MCF 10A (cell line): ENCODE measurements around the gene SHROOM3. TPM values are rescaled to one million over a fixed set of nuclear protein-coding genes. Genes with fewer than 3 reads are reported as not detected.

Experiments
- BruUV-seq: library from RNA; stranded (reverse); fragments of 400-500 nt; replicated peaks from 2 replicates; lab custom pipeline; 2021; lab: Mats Ljungman, UMichigan
- CTCF ChIA-PET: fragments of 300-600 bp; sonication (Branson Sonifier 250); formaldehyde crosslinking; extraction: SDS; loops from one replicate; lab custom pipeline; 2021; ENCODE audit warnings: antibody characterized with exemption, inconsistent platforms; lab: Yijun Ruan, JAX
- POLR2A ChIA-PET: fragments of 300-600, 350-650 bp; sonication (Branson Sonifier 250); formaldehyde crosslinking; extraction: SDS; loops from one replicate; lab custom pipeline; 2020; ENCODE audit warnings: antibody characterized with exemption, inconsistent platforms; lab: Yijun Ruan, JAX
- DNase-seq: peaks from one replicate; pipeline ENCODE4 v3.0.0-alpha.2; 2018; ENCODE audit not compliant: unreplicated experiment
- H3K27ac Mint-ChIP-seq: one replicate; pipeline ENCODE4 v1.8.0; 2022; ENCODE audit warnings: mild to moderate bottlenecking, low read depth, mixed read lengths; ENCODE audit not compliant: unreplicated experiment
- H3K27me3 Mint-ChIP-seq: one replicate; pipeline ENCODE4 v1.8.0; 2022; ENCODE audit warnings: mixed read lengths; ENCODE audit not compliant: insufficient read depth, unreplicated experiment
- H3K36me3 Mint-ChIP-seq: one replicate; pipeline ENCODE4 v1.8.0; 2022; ENCODE audit warnings: mild to moderate bottlenecking, moderate library complexity, mixed read lengths; ENCODE audit not compliant: insufficient read depth, unreplicated experiment
- H3K4me1 Mint-ChIP-seq: one replicate; pipeline ENCODE4 v1.8.0; 2022; ENCODE audit warnings: mixed read lengths; ENCODE audit not compliant: insufficient read depth, unreplicated experiment
- H3K4me3 Mint-ChIP-seq: one replicate; pipeline ENCODE4 v1.8.0; 2022; ENCODE audit warnings: mild to moderate bottlenecking, moderate library complexity, mixed read lengths; ENCODE audit not compliant: unreplicated experiment
- H3K9me3 Mint-ChIP-seq: one replicate; pipeline ENCODE4 v1.8.0; 2022; ENCODE audit warnings: mixed read lengths; ENCODE audit not compliant: unreplicated experiment
- intact Hi-C: fragments of 100-400 bp; cut with micrococcal nuclease; formaldehyde crosslinking; loops from 2 replicates; pipeline ENCODE4 v1.14.1; 2022
- total RNA-seq: library from RNA; stranded (reverse); gene quantifications from 2 replicates; pipeline ENCODE4 v1.2.3, GENCODE V29; 2022
- TF ChIP-seq, protein P1 (sequence below): fragments of 200-600 bp; IDR thresholded peaks from one replicate; pipeline ENCODE4 v1.8.0; 2022; ENCODE audit warnings: antibody characterized with exemption, mild to moderate bottlenecking; ENCODE audit not compliant: unreplicated experiment

SHROOM3 gene
- total RNA-seq, 1 experiment from 2014 or later, result 20.7 TPM

DNA sequence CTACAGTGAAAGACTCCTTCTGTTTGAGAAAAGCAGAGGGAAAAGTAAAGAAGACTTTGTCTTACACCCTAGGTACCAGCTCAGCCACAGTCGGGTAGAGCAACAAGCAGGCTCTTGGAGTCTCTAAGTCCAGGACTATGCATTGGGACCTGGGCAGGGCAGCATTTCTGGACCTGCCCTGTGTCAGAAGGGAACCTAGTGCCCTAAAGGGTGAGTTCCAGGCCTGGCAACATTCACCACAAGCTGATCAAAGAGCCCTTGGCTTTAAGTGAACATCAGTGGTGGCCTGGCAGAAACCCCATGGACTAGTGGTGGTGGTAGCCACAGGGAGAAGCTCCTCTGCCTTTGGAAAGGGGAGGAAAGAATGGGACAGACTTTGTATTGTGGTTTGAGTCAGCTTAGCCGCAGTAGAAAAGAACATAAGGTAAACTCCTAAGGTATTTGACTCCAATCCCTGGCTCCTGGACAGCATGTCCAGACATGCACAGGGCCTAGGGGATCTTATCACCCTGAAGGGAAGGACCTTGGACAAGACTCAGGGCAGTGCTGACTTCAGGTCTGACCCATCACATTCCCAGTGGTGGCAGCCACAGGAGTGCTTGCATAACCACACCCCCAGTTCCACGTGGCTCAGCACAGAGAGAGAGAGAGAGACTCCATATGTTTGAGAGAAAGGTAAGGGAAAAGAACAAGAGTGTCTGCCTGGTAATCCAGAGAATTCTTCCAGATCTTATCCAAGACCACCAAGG, 46.7 kb upstream of the SHROOM3 start:
- Mint-ChIP-seq H3K9me3 (peaks cover 53% of the 10 kb centered on the region), H3K4me3 (no peak overlapping the region), H3K4me1 (peaks cover 14% of the 10 kb centered on the region), H3K27ac (peak overlapping the region; percentile 95), H3K27me3 (no peaks in the 10 kb centered on the region), H3K36me3 (no peaks in the 10 kb centered on the region)
- intact Hi-C loops, result no loop called here
- TF ChIP-seq, protein P1, sequence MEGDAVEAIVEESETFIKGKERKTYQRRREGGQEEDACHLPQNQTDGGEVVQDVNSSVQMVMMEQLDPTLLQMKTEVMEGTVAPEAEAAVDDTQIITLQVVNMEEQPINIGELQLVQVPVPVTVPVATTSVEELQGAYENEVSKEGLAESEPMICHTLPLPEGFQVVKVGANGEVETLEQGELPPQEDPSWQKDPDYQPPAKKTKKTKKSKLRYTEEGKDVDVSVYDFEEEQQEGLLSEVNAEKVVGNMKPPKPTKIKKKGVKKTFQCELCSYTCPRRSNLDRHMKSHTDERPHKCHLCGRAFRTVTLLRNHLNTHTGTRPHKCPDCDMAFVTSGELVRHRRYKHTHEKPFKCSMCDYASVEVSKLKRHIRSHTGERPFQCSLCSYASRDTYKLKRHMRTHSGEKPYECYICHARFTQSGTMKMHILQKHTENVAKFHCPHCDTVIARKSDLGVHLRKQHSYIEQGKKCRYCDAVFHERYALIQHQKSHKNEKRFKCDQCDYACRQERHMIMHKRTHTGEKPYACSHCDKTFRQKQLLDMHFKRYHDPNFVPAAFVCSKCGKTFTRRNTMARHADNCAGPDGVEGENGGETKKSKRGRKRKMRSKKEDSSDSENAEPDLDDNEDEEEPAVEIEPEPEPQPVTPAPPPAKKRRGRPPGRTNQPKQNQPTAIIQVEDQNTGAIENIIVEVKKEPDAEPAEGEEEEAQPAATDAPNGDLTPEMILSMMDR, result no peak
- BruUV-seq, result TSS peak; percentile 88
- POLR2A ChIA-PET, result interaction anchor here (0.7 to 4.1 kb wide), 15 partner anchors 10 to 207 kb away, joined by 3 to 28 read pairs (median 4); partner anchors contain the start of genes SCARB2, SHROOM3 and STBD1
- DNase-seq, result peak; percentile 91
- CTCF ChIA-PET, result interaction anchor here (0.6 to 3.4 kb wide), 8 partner anchors 31 to 209 kb away, joined by 3 to 23 read pairs (median 3); partner anchors contain the start of gene STBD1

DNA sequence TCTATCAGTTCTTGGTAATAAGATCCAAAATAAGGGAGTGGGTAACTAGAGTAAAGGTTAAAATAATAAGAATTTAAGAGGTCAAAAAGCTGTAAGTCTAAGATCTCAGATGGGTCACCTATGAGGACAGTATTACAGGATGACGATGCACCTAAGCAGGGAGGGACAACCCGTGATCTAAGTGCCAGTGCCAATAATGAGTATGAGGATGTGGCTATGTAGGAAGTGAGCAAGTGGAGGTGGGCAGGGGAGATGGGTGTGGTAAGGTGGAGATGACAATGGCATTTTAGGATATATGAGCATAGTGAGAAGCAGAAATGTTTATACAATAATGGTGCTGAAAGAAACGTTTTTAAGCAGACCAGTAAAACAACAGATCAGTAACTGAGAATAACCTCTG, 33.4 kb upstream of the SHROOM3 start:
- DNase-seq, result no peak
- intact Hi-C loops, result no loop called here
- H3K27ac Mint-ChIP-seq, result no peak overlapping the region
- ChIA-PET POLR2A (interaction anchor here (0.9 to 1.3 kb wide), 2 partner anchors 17 to 28 kb away, joined by 3 to 4 read pairs; no protein-coding TSS in a partner anchor), CTCF (interaction anchor here (1.0 kb wide), 1 partner anchor 218 kb away, joined by 3 read pairs; no protein-coding TSS in a partner anchor)
- no peaks in the 10 kb centered on the region for H3K9me3 Mint-ChIP-seq
- H3K4me3 Mint-ChIP-seq, result no peak overlapping the region
- no TSS peak for BruUV-seq
- TF ChIP-seq, protein P1, result no peak
- no peaks in the 10 kb centered on the region for H3K27me3 Mint-ChIP-seq
- H3K4me1 Mint-ChIP-seq, result no peaks in the 10 kb centered on the region
- H3K36me3 Mint-ChIP-seq, result peaks cover 6% of the 10 kb centered on the region

DNA sequence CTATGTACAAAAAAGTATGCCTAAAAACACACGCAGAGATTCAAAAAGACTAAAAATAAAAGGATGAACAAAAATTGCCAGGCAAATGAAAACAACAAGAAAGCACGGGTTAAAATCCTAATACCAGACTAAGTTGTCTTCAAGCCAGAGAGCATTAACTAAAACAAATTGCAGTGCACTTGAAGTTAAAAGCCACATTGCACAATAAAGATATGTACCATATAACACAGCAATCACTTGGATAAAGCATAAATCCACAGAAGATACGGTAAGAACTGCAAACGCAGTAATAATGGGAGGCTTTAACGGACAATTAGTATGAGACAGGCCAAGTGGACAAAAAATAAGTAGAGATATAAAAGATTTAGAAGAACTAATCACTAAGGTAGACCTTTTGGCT, 28.9 kb upstream of the SHROOM3 start:
- Mint-ChIP-seq H3K36me3 (no peaks in the 10 kb centered on the region), H3K9me3 (no peaks in the 10 kb centered on the region), H3K4me1 (peaks cover 6% of the 10 kb centered on the region), H3K4me3 (no peak overlapping the region), H3K27me3 (no peaks in the 10 kb centered on the region), H3K27ac (no peak overlapping the region)
- intact Hi-C loops, result no loop called here
- ChIA-PET POLR2A (no interaction called here), CTCF (no interaction called here)
- TF ChIP-seq, protein P1, result no peak
- no peak for DNase-seq
- BruUV-seq, result no TSS peak

DNA sequence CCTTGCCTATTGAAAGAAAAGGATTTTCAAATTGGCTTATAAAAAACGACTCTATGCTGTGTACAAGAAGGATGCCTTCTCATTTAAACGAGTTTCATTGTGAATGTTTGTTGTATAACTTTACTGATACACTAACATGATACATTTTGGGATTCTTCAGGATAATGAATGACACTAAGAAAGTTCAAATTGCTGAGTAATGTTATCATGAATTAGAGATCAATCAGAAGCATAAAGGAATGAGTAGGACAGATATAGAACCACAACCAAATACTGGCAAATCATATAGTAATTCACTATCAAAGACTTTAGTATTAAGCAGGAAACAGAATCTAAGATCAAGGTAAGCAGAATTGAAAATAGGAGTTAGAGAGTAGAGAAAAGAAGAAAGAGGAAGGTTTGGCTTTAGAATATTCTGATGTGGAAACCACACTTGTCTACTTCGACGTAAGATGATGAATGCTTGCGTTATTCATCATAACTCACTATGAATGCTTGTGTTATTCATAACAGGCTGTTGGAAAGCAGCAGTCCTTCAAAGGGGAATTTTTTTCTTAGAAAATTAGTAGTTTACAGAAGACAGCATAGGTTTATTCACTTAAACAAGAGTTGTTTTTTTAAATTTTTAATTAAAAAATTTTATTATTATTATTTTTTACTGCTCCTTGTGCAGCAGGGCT, 27.4 kb upstream of the SHROOM3 start:
- Mint-ChIP-seq H3K27me3 (no peaks in the 10 kb centered on the region), H3K36me3 (no peaks in the 10 kb centered on the region), H3K4me1 (peaks cover 6% of the 10 kb centered on the region)

More for the DNA sequence above, 27.4 kb upstream of the SHROOM3 start:
- intact Hi-C loops, result no loop called here
- CTCF ChIA-PET, result no interaction called here
- Mint-ChIP-seq H3K4me3 (no peak overlapping the region), H3K27ac (no peak overlapping the region), H3K9me3 (no peaks in the 10 kb centered on the region)
- BruUV-seq, result no TSS peak
- POLR2A ChIA-PET, result no interaction called here
- peak; percentile 16 for DNase-seq
- TF ChIP-seq, protein P1, result no peak
